ENCODE data around the gene ZNF526. TPM values are rescaled to one million over a fixed set of nuclear protein-coding genes. Genes with fewer than 3 reads are reported as not detected.

ZNF526 gene
- total RNA-seq, 1 experiment from 2014 or later: 19.4 TPM

GRCh38 chr19:42269478-42270345, 49.6 kb downstream of the ZNF526 start:
- Mint-ChIP-seq H3K36me3 (ENCODE audit: insufficient read depth, unreplicated experiment) (peaks cover 11% of the 10 kb centered on the region), H3K9me3 (ENCODE audit: unreplicated experiment) (no peaks in the 10 kb centered on the region), H3K27me3 (ENCODE audit: insufficient read depth, unreplicated experiment) (no peaks in the 10 kb centered on the region), H3K4me3 (ENCODE audit: unreplicated experiment) (no peak overlapping the region), H3K4me1 (ENCODE audit: low read depth, unreplicated experiment) (no peaks in the 10 kb centered on the region), H3K27ac (ENCODE audit: unreplicated experiment) (no peak overlapping the region)
- Histone ChIP-seq H3K9me3 (no peaks in the 10 kb centered on the region), H3K4me1 (peaks cover 10% of the 10 kb centered on the region; the same call in 1 of the 2 replicates), H3K4me3 (ENCODE audit: low read depth, low read length) (peak overlapping the region; percentile 54), H3K36me3 (ENCODE audit: control insufficient read depth, insufficient read depth, low read length) (no peaks in the 10 kb centered on the region), H3K27me3 (replicated peaks; ENCODE audit: control insufficient read depth, insufficient read depth, low read length) (no peaks in the 10 kb centered on the region)
- BruUV-seq (replicated peaks): no TSS peak
- no peak for DNase-seq
- intact Hi-C loops (cut with micrococcal nuclease; ENCODE audit: unreplicated experiment): loop anchor here (1.0 kb wide), 1 partner anchor 11 kb away; no protein-coding TSS in a partner anchor
- POLR2A ChIA-PET: interaction anchor here (2.1 kb wide), 1 partner anchor 27 kb away, joined by 5 read pairs; the partner anchor contains the start of gene GSK3A
- TF ChIP-seq, protein P1, sequence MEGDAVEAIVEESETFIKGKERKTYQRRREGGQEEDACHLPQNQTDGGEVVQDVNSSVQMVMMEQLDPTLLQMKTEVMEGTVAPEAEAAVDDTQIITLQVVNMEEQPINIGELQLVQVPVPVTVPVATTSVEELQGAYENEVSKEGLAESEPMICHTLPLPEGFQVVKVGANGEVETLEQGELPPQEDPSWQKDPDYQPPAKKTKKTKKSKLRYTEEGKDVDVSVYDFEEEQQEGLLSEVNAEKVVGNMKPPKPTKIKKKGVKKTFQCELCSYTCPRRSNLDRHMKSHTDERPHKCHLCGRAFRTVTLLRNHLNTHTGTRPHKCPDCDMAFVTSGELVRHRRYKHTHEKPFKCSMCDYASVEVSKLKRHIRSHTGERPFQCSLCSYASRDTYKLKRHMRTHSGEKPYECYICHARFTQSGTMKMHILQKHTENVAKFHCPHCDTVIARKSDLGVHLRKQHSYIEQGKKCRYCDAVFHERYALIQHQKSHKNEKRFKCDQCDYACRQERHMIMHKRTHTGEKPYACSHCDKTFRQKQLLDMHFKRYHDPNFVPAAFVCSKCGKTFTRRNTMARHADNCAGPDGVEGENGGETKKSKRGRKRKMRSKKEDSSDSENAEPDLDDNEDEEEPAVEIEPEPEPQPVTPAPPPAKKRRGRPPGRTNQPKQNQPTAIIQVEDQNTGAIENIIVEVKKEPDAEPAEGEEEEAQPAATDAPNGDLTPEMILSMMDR (IDR thresholded peaks at IDR 0.05; ENCODE audit: insufficient read depth in 1 of 2, low read depth in 1 of 2, low read length in 1 of 2, severe bottlenecking in 1 of 2, unreplicated experiment in 1 of 2): no peak
- CTCF ChIA-PET: interaction anchor here (1.0 kb wide), 1 partner anchor 9 kb away, joined by 3 read pairs; no protein-coding TSS in a partner anchor

GRCh38 chr19:42270346-42271044, 50.4 kb downstream of the ZNF526 start:
- intact Hi-C loops (cut with micrococcal nuclease; ENCODE audit: unreplicated experiment): no loop called here
- Histone ChIP-seq H3K27me3 (replicated peaks; ENCODE audit: control insufficient read depth, insufficient read depth, low read length) (no peaks in the 10 kb centered on the region), H3K9me3 (no peaks in the 10 kb centered on the region), H3K4me3 (ENCODE audit: low read depth, low read length) (no peak overlapping the region), H3K4me1 (peaks cover 10% of the 10 kb centered on the region; the same call in 1 of the 2 replicates), H3K36me3 (ENCODE audit: control insufficient read depth, insufficient read depth, low read length) (no peaks in the 10 kb centered on the region)
- ChIA-PET CTCF (interaction anchor here (1.0 kb wide), 1 partner anchor 8 kb away, joined by 3 read pairs; no protein-coding TSS in a partner anchor), POLR2A (interaction anchor here (2.1 kb wide), 1 partner anchor 28 kb away, joined by 5 read pairs; the partner anchor contains the start of gene GSK3A)
- H3K9me3 Mint-ChIP-seq (ENCODE audit: unreplicated experiment): no peaks in the 10 kb centered on the region
- no TSS peak for BruUV-seq (replicated peaks)
- no peaks in the 10 kb centered on the region for H3K4me1 Mint-ChIP-seq (ENCODE audit: low read depth, unreplicated experiment)
- H3K36me3 Mint-ChIP-seq (ENCODE audit: insufficient read depth, unreplicated experiment): peaks cover 11% of the 10 kb centered on the region
- TF ChIP-seq, protein P1 (IDR thresholded peaks at IDR 0.05; ENCODE audit: insufficient read depth in 1 of 2, low read depth in 1 of 2, low read length in 1 of 2, severe bottlenecking in 1 of 2, unreplicated experiment in 1 of 2): no peak
- no peaks in the 10 kb centered on the region for H3K27me3 Mint-ChIP-seq (ENCODE audit: insufficient read depth, unreplicated experiment)
- DNase-seq: no peak
- H3K27ac Mint-ChIP-seq (ENCODE audit: unreplicated experiment): no peak overlapping the region
- H3K4me3 Mint-ChIP-seq (ENCODE audit: unreplicated experiment): no peak overlapping the region

- no peak overlapping the region for H3K27ac Mint-ChIP-seq (ENCODE audit: unreplicated experiment)
- no TSS peak for BruUV-seq (replicated peaks)
- Histone ChIP-seq H3K9me3 (no peaks in the 10 kb centered on the region), H3K4me3 (ENCODE audit: low read depth, low read length) (no peak overlapping the region), H3K4me1 (peaks cover 10% of the 10 kb centered on the region; the same call in 1 of the 2 replicates), H3K27me3 (replicated peaks; ENCODE audit: control insufficient read depth, insufficient read depth, low read length) (no peaks in the 10 kb centered on the region), H3K36me3 (ENCODE audit: control insufficient read depth, insufficient read depth, low read length) (no peaks in the 10 kb centered on the region)
- TF ChIP-seq, protein P1 (IDR thresholded peaks at IDR 0.05; ENCODE audit: insufficient read depth in 1 of 2, low read depth in 1 of 2, low read length in 1 of 2, severe bottlenecking in 1 of 2, unreplicated experiment in 1 of 2): no peak
- H3K9me3 Mint-ChIP-seq (ENCODE audit: unreplicated experiment): no peaks in the 10 kb centered on the region
- intact Hi-C loops (cut with micrococcal nuclease; ENCODE audit: unreplicated experiment): no loop called here
- no peak for DNase-seq
- H3K27me3 Mint-ChIP-seq (ENCODE audit: insufficient read depth, unreplicated experiment): no peaks in the 10 kb centered on the region
- no peak overlapping the region for H3K4me3 Mint-ChIP-seq (ENCODE audit: unreplicated experiment)
- CTCF ChIA-PET: no interaction called here
- POLR2A ChIA-PET: no interaction called here
- peaks cover 11% of the 10 kb centered on the region for H3K36me3 Mint-ChIP-seq (ENCODE audit: insufficient read depth, unreplicated experiment)
- no peaks in the 10 kb centered on the region for H3K4me1 Mint-ChIP-seq (ENCODE audit: low read depth, unreplicated experiment)
Observed at GRCh38 chr19:42271045-42271419, 50.9 kb downstream of the ZNF526 start.
